GM23248 (cell line): Measurements from ENCODE around the gene MAML2. TPM values are rescaled to one million over a fixed set of nuclear protein-coding genes. Genes with fewer than 3 reads are reported as not detected.

Experiments used
- DNase-seq: peaks from one replicate; pipeline ENCODE4 v3.0.0-alpha.2; 2015
- H2AFZ ChIP-seq: fragments of 200-600 bp; sonication (generic); 2 replicates; pipeline ENCODE4 v1.6.1; 2016; ENCODE audit warnings: antibody characterized with exemption
- H3F3A ChIP-seq: fragments of 200-600 bp; sonication (generic); 2 replicates; pipeline ENCODE4 v1.6.1; 2016; ENCODE audit warnings: mild to moderate bottlenecking, antibody characterized with exemption, mixed run types; ENCODE audit not compliant: insufficient read depth
- H3K27ac ChIP-seq: fragments of 200-600 bp; sonication (generic); 2 replicates; pipeline ENCODE4 v1.5.1; 2016; ENCODE audit warnings: mild to moderate bottlenecking
- H3K27me3 ChIP-seq: fragments of 200-600 bp; sonication (generic); replicated peaks from 2 replicates; pipeline ENCODE4 v1.6.1; 2016; ENCODE audit warnings: mild to moderate bottlenecking; ENCODE audit not compliant: insufficient read depth
- H3K36me3 ChIP-seq: fragments of 200-600 bp; sonication (generic); 2 replicates; pipeline ENCODE4 v1.6.1; 2016; ENCODE audit warnings: low read depth, mild to moderate bottlenecking
- H3K4me1 ChIP-seq: fragments of 200-600 bp; sonication (generic); 2 replicates; pipeline ENCODE4 v1.6.1; 2016; ENCODE audit warnings: mild to moderate bottlenecking; ENCODE audit not compliant: insufficient read depth
- H3K4me2 ChIP-seq: fragments of 200-600 bp; sonication (generic); one replicate; pipeline ENCODE4 v1.6.1; 2016; ENCODE audit warnings: mild to moderate bottlenecking; ENCODE audit not compliant: unreplicated experiment
- H3K4me3 ChIP-seq: fragments of 200-600 bp; sonication (generic); 2 replicates; pipeline ENCODE4 v1.5.1; 2016; ENCODE audit warnings: mild to moderate bottlenecking
- H3K79me2 ChIP-seq: fragments of 200-600 bp; sonication (generic); 2 replicates; pipeline ENCODE4 v1.6.1; 2016; ENCODE audit warnings: mild to moderate bottlenecking; ENCODE audit not compliant: insufficient read depth
- H3K9ac ChIP-seq: fragments of 200-600 bp; sonication (generic); 2 replicates; pipeline ENCODE4 v1.6.1; 2016; ENCODE audit warnings: mild to moderate bottlenecking
- H3K9me2 ChIP-seq: fragments of 200-600 bp; sonication (generic); 2 replicates; pipeline ENCODE4 v1.6.1; 2016; ENCODE audit warnings: mixed run types, mild to moderate bottlenecking, moderate library complexity; ENCODE audit not compliant: insufficient read depth
- H3K9me3 ChIP-seq: fragments of 200-600 bp; sonication (generic); one replicate; pipeline ENCODE4 v1.6.1; 2017; ENCODE audit warnings: low read depth
- H4K20me1 ChIP-seq: fragments of 200-600 bp; sonication (generic); 2 replicates; pipeline ENCODE4 v1.6.0; 2016; ENCODE audit not compliant: insufficient read depth
- EZH2 ChIP-seq: fragments of 200-600 bp; sonication (generic); IDR thresholded peaks from 2 replicates; pipeline ENCODE4 v1.6.1; 2018; ENCODE audit warnings: antibody characterized with exemption, mild to moderate bottlenecking; ENCODE audit not compliant: insufficient read depth, poor library complexity, severe bottlenecking
- EZH2phosphoT487 ChIP-seq: fragments of 200-600 bp; sonication (generic); IDR thresholded peaks from 2 replicates; pipeline ENCODE4 v1.6.1; 2018; ENCODE audit warnings: antibody characterized with exemption, moderate library complexity, mild to moderate bottlenecking, low read depth; ENCODE audit not compliant: insufficient read depth
- WGBS, 2 experiments: methylation state at CpG; one replicate each; pipeline ENCODE4 v1.1.6; 2015 to 2017; ENCODE audit warnings: low lambda C conversion rate in 2 of 2, low coverage in 1 of 2; ENCODE audit errors: missing lambda C conversion rate in 2 of 2; 5-methylcytosine and 5-hydroxymethylcytosine counted together
- in situ Hi-C: fragments of 300-500 bp; cut with MboI; formaldehyde crosslinking; loops from 2 replicates; pipeline ENCODE4 v1.15.0; 2020
- polyA plus RNA-seq: library from polyadenylated mRNA; unstranded; fragments of >200 nt; fragmentation: Nextera tagmentation; extraction: Ambion mirVana; gene quantifications from 2 replicates; pipeline ENCODE4 v1.2.1, GENCODE V29; 2016
- total RNA-seq: library from RNA; depleted of rRNA; stranded (reverse); fragments of >200 nt; shearing (Covaris generic); gene quantifications from 2 replicates; pipeline ENCODE4 v1.2.3, GENCODE V29; 2014

Gene MAML2
- total and polyA plus RNA-seq, 2 experiments from 2014 or later, result 7.4 to 23.7 TPM

- Histone ChIP-seq H3K4me3 (no peak overlapping the region), H3K9ac (no peak overlapping the region), H4K20me1 (no peaks in the 10 kb centered on the region), H3K9me2 (no peaks in the 10 kb centered on the region), H3K27me3 (no peaks in the 10 kb centered on the region), H3K4me2 (no peak overlapping the region), H3F3A (peaks cover 25% of the 10 kb centered on the region), H3K4me1 (peaks cover 34% of the 10 kb centered on the region), H3K36me3 (no peaks in the 10 kb centered on the region), H3K9me3 (no peaks in the 10 kb centered on the region), H3K27ac (no peak overlapping the region), H3K79me2 (peaks cover 95% of the 10 kb centered on the region), H2AFZ (no peak overlapping the region)
- DNase-seq, result peak; percentile 13
- TF ChIP-seq EZH2 (no peak), EZH2phosphoT487 (no peak)
- 72 to 77% methylated on average over 8 of the region's 8 CpGs for WGBS, 2 experiments
- in situ Hi-C loops, result no loop called here
Measured at GRCh38 chr11:96299155-96299888, 43.7 kb downstream of the MAML2 start.

GRCh38 chr11:96295369-96295768 is 47.6 kb downstream of the MAML2 start:
- 74 to 77% methylated on average over 4 of the region's 4 CpGs for WGBS, 2 experiments
- Histone ChIP-seq H3K79me2 (peaks cover 96% of the 10 kb centered on the region), H3F3A (peaks cover 12% of the 10 kb centered on the region; the same call in 1 of the 2 replicates), H3K4me1 (peaks cover 33% of the 10 kb centered on the region), H3K36me3 (no peaks in the 10 kb centered on the region), H2AFZ (no peak overlapping the region), H3K27me3 (no peaks in the 10 kb centered on the region), H3K9me2 (no peaks in the 10 kb centered on the region), H3K4me2 (no peak overlapping the region), H3K4me3 (no peak overlapping the region), H3K9ac (no peak overlapping the region), H4K20me1 (0 out of 2 replicates have a peak, but pooled peaks cover 4% of the 10 kb centered on the region), H3K27ac (no peak overlapping the region), H3K9me3 (no peaks in the 10 kb centered on the region)
- in situ Hi-C loops, result no loop called here
- TF ChIP-seq EZH2 (no peak), EZH2phosphoT487 (no peak)
- DNase-seq, result no peak

DNA sequence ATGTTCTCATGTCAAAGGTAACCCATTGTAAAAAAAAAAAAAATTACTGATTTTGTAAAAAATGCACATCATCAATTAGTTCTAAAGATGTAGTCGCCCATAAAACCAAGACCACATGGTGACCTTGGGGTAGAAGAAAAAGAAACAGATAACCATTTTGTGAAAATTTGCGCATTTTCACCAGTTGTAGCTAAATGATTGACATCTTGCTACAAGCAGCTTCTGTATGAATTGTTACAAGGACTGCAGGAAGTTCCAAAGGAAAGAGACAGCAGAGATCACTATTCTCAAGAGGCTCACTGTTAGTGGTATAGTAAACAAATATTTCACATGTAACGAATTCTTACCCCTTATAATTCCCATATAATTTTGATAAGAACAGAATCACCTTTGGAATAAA is 48.7 kb downstream of the MAML2 start:
- H3K4me2 ChIP-seq, result peak overlapping the region; percentile 78
- H3K9me3 ChIP-seq, result no peaks in the 10 kb centered on the region
- TF ChIP-seq EZH2 (no peak), EZH2phosphoT487 (no peak)
- in situ Hi-C loops, result no loop called here
- peak overlapping the region; percentile 35; the same call in 1 of the 2 replicates for H3K27ac ChIP-seq
- 0 out of 2 replicates have a peak, but pooled peaks cover 4% of the 10 kb centered on the region for H4K20me1 ChIP-seq
- no peak for DNase-seq
- H3K4me1 ChIP-seq, result peaks cover 33% of the 10 kb centered on the region
- 52% methylated on average over 3 of the region's 3 CpGs for WGBS, 2 experiments
- peak overlapping the region; percentile 56; the same call in 1 of the 2 replicates for H3K9ac ChIP-seq
- 0 out of 2 replicates have a peak overlapping the region, but pooled peaks have one; percentile 51 for H3K4me3 ChIP-seq
- no peaks in the 10 kb centered on the region for H3K27me3 ChIP-seq
- H2AFZ ChIP-seq, result no peak overlapping the region
- H3F3A ChIP-seq, result peaks cover 18% of the 10 kb centered on the region; the same call in 1 of the 2 replicates
- H3K36me3 ChIP-seq, result no peaks in the 10 kb centered on the region
- H3K79me2 ChIP-seq, result peaks cover 96% of the 10 kb centered on the region
- no peaks in the 10 kb centered on the region for H3K9me2 ChIP-seq

DNA sequence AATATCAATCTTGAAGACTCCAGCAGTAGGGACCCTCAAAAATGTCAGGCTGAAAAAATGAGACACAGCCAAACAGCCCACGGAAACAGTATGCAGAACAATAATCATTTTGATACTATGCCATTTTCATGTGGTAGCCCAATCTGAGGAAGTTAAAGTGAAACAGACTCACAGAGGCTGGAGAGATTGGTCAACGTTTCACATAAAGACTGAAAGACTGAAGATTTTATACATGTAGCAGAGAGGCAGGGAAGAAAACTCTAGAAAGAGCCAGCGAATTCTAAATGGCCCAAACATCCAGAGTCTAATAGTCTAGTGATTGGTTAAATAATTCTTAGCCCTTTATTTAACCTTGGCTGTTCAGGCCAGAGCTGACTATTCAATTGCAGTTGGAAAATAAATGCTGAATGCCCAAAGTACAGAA is 49.4 kb downstream of the MAML2 start:
- H3K79me2 ChIP-seq, result peaks cover 100% of the 10 kb centered on the region
- H3K4me2 ChIP-seq, result peak overlapping the region; percentile 78
- H3K27ac ChIP-seq, result peak overlapping the region; percentile 35
- peak; percentile 66 for DNase-seq
- H3K27me3 ChIP-seq, result no peaks in the 10 kb centered on the region
- H3K4me3 ChIP-seq, result peak overlapping the region; percentile 51
- in situ Hi-C loops, result no loop called here
- peaks cover 18% of the 10 kb centered on the region; the same call in 1 of the 2 replicates for H3F3A ChIP-seq
- no peaks in the 10 kb centered on the region for H3K9me3 ChIP-seq
- peaks cover 33% of the 10 kb centered on the region for H3K4me1 ChIP-seq
- H3K9ac ChIP-seq, result peak overlapping the region; percentile 56
- H3K36me3 ChIP-seq, result no peaks in the 10 kb centered on the region
- H4K20me1 ChIP-seq, result 0 out of 2 replicates have a peak, but pooled peaks cover 4% of the 10 kb centered on the region
- no peak overlapping the region for H2AFZ ChIP-seq
- 8 to 13% methylated on average over 3 of the region's 3 CpGs for WGBS, 2 experiments
- TF ChIP-seq EZH2phosphoT487 (no peak), EZH2 (no peak)
- no peaks in the 10 kb centered on the region for H3K9me2 ChIP-seq
